ENCODE results near the gene COPS6. TPM values are rescaled to one million over a fixed set of nuclear protein-coding genes. Genes with fewer than 3 reads are reported as not detected.

COPS6 gene
- 10 to 100 TPM; 15.8 to 16.1 TPM for total RNA-seq

DNA sequence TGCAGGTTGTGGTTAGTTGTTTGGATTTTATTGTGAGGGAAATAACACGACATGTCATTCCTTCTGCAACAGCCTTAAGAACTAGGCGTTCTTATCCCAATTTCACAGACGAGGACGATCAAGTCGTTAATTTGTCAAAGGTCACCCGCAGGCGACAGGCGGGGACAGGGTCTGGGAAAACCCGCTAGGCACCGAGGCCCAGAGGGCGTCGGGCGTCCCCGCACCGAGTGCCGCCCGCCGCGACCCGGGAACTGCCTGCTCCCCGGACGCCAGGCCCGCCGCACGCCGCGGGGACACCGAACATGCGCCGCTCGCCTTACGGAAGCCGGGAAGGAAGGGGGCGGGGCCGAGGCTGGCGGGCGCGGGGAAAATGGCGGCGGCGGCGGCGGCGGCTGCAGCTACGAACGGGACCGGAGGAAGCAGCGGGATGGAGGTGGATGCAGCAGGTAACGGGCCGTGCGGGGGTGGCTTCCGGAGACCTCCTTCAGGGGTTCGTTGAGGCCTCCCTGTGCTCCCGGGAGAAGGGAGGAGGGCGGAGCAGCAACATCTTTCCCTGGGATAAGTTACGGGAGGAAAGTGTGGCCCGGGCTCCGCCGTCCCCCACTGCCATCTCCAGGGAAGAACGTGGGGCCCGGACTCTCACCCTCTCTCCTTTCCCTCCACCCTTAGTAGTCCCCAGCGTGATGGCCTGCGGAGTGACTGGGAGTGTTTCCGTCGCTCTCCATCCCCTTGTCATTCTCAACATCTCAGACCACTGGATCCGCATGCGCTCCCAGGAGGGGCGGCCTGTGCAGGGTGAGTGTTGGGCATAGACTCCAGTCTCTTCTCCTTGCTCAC lies at the start of gene COPS6:
Gene COPS6 (plus strand): TSS at position 349 of the 837 bp plus-strand sequence. CDS start 22 bp downstream, at position 371.
- H3K4me3 ChIP-seq = peak within 1 kb of the TSS; percentile 76 to 93
- H3K27ac ChIP-seq = peak within 1 kb of the TSS; percentile 69 to 90 (median 78)
- H3K36me3 ChIP-seq (replicated peaks in 1 of 2; ENCODE audit: insufficient read depth in 1 of 2, low read depth in 2 of 2) = peaks cover 2 to 11% of the 10 kb centered on the region in 2 donors
- TF ChIP-seq CTCF (IDR thresholded peaks at IDR 0.05) = peak in 1 of 7 experiments; percentile 16
- peak; percentile 34 to 84 (median 79) for TF ChIP-seq POLR2A (IDR thresholded peaks at IDR 0.05)
- intact Hi-C loops (cut with DNase I) = no loop called here
- no peaks in the 10 kb centered on the region for H3K9me3 ChIP-seq
- peak; percentile 81 to 87 (median 83) for DNase-seq
- ATAC-seq = peak; percentile 91
- H3K4me1 ChIP-seq = peaks cover 21% of the 10 kb centered on the region
- H3K27me3 ChIP-seq = no peaks in the 10 kb centered on the region
- 1% methylated on average over 27 to 58 of the region's 68 CpGs for WGBS, 2 donors

DNA sequence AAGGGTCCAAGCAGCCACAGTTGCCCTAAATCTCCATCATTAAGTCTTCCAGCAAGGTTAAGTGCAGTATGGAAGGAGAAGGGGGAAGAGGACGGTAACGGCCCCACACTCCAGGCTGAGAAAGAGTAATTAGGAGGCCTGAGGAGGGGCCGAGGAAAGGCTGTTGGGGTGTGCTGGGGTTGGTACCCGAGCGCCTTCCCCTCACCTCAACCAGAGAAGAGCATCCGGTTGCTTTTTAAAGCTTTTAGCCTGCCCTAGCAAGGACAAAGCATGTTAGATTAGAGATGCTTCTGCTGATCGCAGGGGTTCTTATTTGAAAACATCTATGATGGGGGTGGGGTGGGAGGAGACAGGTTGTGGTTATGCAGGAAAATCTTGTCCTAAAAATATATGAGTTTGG lies 48.2 kb upstream of the COPS6 start:
- Histone ChIP-seq H3K9me3 (no peaks in the 10 kb centered on the region), H3K4me3 (no peak overlapping the region), H3K4me1 (peaks cover 27% of the 10 kb centered on the region), H3K36me3 (replicated peaks in 1 of 2; ENCODE audit: insufficient read depth in 1 of 2, low read depth in 2 of 2) (peaks cover 0 to 1% of the 10 kb centered on the region in 2 donors), H3K27me3 (no peaks in the 10 kb centered on the region), H3K27ac (no peak overlapping the region)
- intact Hi-C loops (cut with DNase I) = no loop called here
- 83 to 89% methylated on average over 7 of the region's 7 CpGs for WGBS, 2 donors
- DNase-seq (no peak), ATAC-seq (no peak)
- no peak for TF ChIP-seq POLR2A (IDR thresholded peaks at IDR 0.05)
- TF ChIP-seq CTCF (IDR thresholded peaks at IDR 0.05) = no peak

- Histone ChIP-seq H3K4me1 (peaks cover 11% of the 10 kb centered on the region), H3K27ac (no peak overlapping the region), H3K27me3 (no peaks in the 10 kb centered on the region), H3K9me3 (no peaks in the 10 kb centered on the region), H3K4me3 (no peak overlapping the region), H3K36me3 (replicated peaks in 1 of 2; ENCODE audit: insufficient read depth in 1 of 2, low read depth in 2 of 2) (no peaks in the 10 kb centered on the region)
- DNase-seq = peak; percentile 35 to 70 (median 52)
- peak; percentile 30 for ATAC-seq
- TF ChIP-seq CTCF (IDR thresholded peaks at IDR 0.05) (peak in 5 of 7 experiments; percentile 21 to 57 (median 39)), POLR2A (IDR thresholded peaks at IDR 0.05) (no peak)
- intact Hi-C loops (cut with DNase I) = no loop called here
- 36 to 47% methylated on average over 6 of the region's 6 CpGs for WGBS, 2 donors
Measured at GRCh38 chr7:100044718-100045117, 44.1 kb upstream of the COPS6 start.

DNA sequence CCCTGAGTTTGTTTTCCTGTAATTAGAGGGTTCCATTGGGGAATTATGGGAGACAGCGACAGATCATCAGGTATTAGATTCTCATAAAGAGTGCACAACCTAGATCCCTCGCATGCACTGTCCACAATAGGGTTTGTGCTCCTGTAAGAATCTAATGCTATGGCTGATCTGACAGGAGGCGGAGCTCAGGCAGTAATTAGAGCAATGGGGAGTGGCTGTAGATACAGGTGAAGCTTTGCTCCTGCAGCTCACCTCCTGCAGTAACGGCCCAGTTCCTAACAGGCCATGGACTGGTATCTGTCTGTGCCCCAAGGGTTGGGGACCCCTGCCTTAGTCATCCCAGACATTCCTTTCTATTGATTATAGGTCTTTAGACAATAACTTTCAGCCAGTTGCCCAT lies 40.1 kb upstream of the COPS6 start:
- Histone ChIP-seq H3K27ac (peak overlapping the region in 1 of 4 donors; percentile 92), H3K36me3 (replicated peaks in 1 of 2; ENCODE audit: insufficient read depth in 1 of 2, low read depth in 2 of 2) (no peaks in the 10 kb centered on the region), H3K27me3 (no peaks in the 10 kb centered on the region), H3K9me3 (no peaks in the 10 kb centered on the region), H3K4me1 (peaks cover 27% of the 10 kb centered on the region), H3K4me3 (no peak overlapping the region)
- ATAC-seq (no peak), DNase-seq (no peak)
- intact Hi-C loops (cut with DNase I) = no loop called here
- 69 to 71% methylated on average over 4 of the region's 4 CpGs for WGBS, 2 donors
- TF ChIP-seq POLR2A (IDR thresholded peaks at IDR 0.05) (no peak), CTCF (IDR thresholded peaks at IDR 0.05) (no peak)
